H1 (cell line): Measurements from ENCODE around the gene ZIC1. TPM values are rescaled to one million over a fixed set of nuclear protein-coding genes. Genes with fewer than 3 reads are reported as not detected.

ENCODE experiments used
- CTCF ChIA-PET: fragments of 300-600 bp; sonication (Branson Sonifier 250); formaldehyde crosslinking; loops from one replicate; lab custom pipeline; 2021; ENCODE audit not compliant: partially characterized antibody; lab: Charles Lee
- POLR2A ChIA-PET: fragments of 300-600 bp; sonication (Branson Sonifier 250); formaldehyde crosslinking; loops from one replicate; lab custom pipeline; 2021; ENCODE audit warnings: inconsistent platforms; ENCODE audit not compliant: partially characterized antibody; lab: Charles Lee
- DNase-seq, 2 experiments: peaks; one replicate each; pipeline versions ENCODE4 v3.0.0 to v3.0.0-alpha.2; 2010 to 2022; ENCODE audit warnings: low spot score in 2 of 2, low read depth in 1 of 2, mixed read lengths in 1 of 2
- FAIRE-seq: peaks from 2 replicates; lab custom pipeline; 2011; peaks lifted over from hg19 to GRCh38; lab: Jason Lieb, UNC
- H2AFZ ChIP-seq: 2 replicates; pipeline ENCODE4 v1.8.1; 2012; ENCODE audit warnings: low read length, inconsistent platforms
- H2AK5ac ChIP-seq: 2 replicates; pipeline ENCODE4 v1.6.1; 2013; ENCODE audit warnings: low read depth, low read length
- H2BK120ac ChIP-seq: replicated peaks from 2 replicates; pipeline ENCODE3; 2013; ENCODE audit warnings: low read depth, low read length, inconsistent platforms
- H2BK12ac ChIP-seq: 2 replicates; pipeline ENCODE4 v1.6.1; 2013; ENCODE audit warnings: low read depth, low read length
- H2BK15ac ChIP-seq: 2 replicates; pipeline ENCODE4 v1.6.1; 2013; ENCODE audit warnings: low read length
- H2BK20ac ChIP-seq: 2 replicates; pipeline ENCODE4 v1.6.1; 2013; ENCODE audit warnings: low read length
- H2BK5ac ChIP-seq: 2 replicates; pipeline ENCODE4 v1.6.1; 2013; ENCODE audit warnings: low read depth, low read length
- H3K14ac ChIP-seq: 2 replicates; pipeline ENCODE4 v1.6.1; 2013; ENCODE audit warnings: inconsistent platforms; ENCODE audit not compliant: insufficient read length
- H3K18ac ChIP-seq: 2 replicates; pipeline ENCODE4 v1.6.1; 2013; ENCODE audit warnings: low read length; ENCODE audit errors: extremely low read depth
- H3K23ac ChIP-seq: 2 replicates; pipeline ENCODE4 v1.6.1; 2013; ENCODE audit warnings: inconsistent platforms; ENCODE audit not compliant: insufficient read length
- H3K23me2 ChIP-seq: 2 replicates; pipeline ENCODE4 v1.6.1; 2013; ENCODE audit warnings: low read depth, low read length
- H3K27ac ChIP-seq: 2 replicates; pipeline ENCODE4 v1.6.1; 2011; ENCODE audit warnings: low read depth, low read length, inconsistent platforms
- H3K27me3 ChIP-seq, 4 experiments: replicated peaks in 1 of 4; 1 replicate in 1 of 4; 2 replicates in 3 of 4; pipeline versions ENCODE4 v1.6.1 to v1.8.1; 2011 to 2013; ENCODE audit warnings: low read length in 3 of 4, mild to moderate bottlenecking in 3 of 4, inconsistent platforms in 2 of 4, mixed read lengths in 2 of 4, moderate library complexity in 1 of 4; ENCODE audit not compliant: control insufficient read depth in 3 of 4, insufficient read depth in 3 of 4; ENCODE audit errors: extremely low read depth in 1 of 4
- H3K36me3 ChIP-seq, 4 experiments: 2 replicates each; pipeline versions ENCODE4 v1.6.1 to v1.8.1; 2011 to 2013; ENCODE audit warnings: mild to moderate bottlenecking in 4 of 4, low read length in 3 of 4, moderate library complexity in 2 of 4, control low read depth in 1 of 4, inconsistent platforms in 1 of 4; ENCODE audit not compliant: insufficient read depth in 4 of 4, control insufficient read depth in 2 of 4
- H3K4ac ChIP-seq: replicated peaks from 2 replicates; pipeline ENCODE3; 2013; ENCODE audit warnings: low read length, low read depth, mixed read lengths, inconsistent platforms; ENCODE audit not compliant: insufficient read length
- H3K4me1 ChIP-seq, 4 experiments: replicated peaks in 1 of 4; 1 replicate in 1 of 4; 2 replicates in 3 of 4; pipeline versions ENCODE4 v1.6.1 to v1.8.1; 2011 to 2013; ENCODE audit warnings: low read length in 3 of 4, inconsistent platforms in 2 of 4, mixed read lengths in 1 of 4; ENCODE audit not compliant: insufficient read depth in 4 of 4, control insufficient read depth in 3 of 4
- H3K4me2 ChIP-seq, 2 experiments: 2 replicates each; pipeline versions ENCODE4 v1.6.1 to v1.8.1; 2011 to 2013; ENCODE audit warnings: low read depth in 2 of 2, low read length in 2 of 2, control low read depth in 1 of 2, inconsistent platforms in 1 of 2, mild to moderate bottlenecking in 1 of 2; ENCODE audit not compliant: insufficient read depth in 1 of 2
- H3K4me3 ChIP-seq, 4 experiments: fragments of 200-600, 300-600 bp in 1 of 4; sonication (generic), shearing (Covaris generic), sonication (Bioruptor Twin) in 1 of 4; 2 replicates each; pipeline versions ENCODE4 v1.5.1 to v1.8.1; 2011 to 2016; ENCODE audit warnings: low read length in 4 of 4, low read depth in 3 of 4, control low read depth in 2 of 4, inconsistent platforms in 2 of 4, mild to moderate bottlenecking in 2 of 4, mixed read lengths in 1 of 4, moderate library complexity in 1 of 4; ENCODE audit not compliant: insufficient read depth in 2 of 4; ENCODE audit errors: extremely low read depth in 1 of 4
- H3K56ac ChIP-seq: replicated peaks from 2 replicates; pipeline ENCODE3; 2013; ENCODE audit warnings: low read depth, mild to moderate bottlenecking, mixed read lengths, low read length, inconsistent platforms; ENCODE audit not compliant: insufficient read length
- H3K79me1 ChIP-seq: 2 replicates; pipeline ENCODE4 v1.6.1; 2013; ENCODE audit warnings: low read depth, low read length, control low read depth
- H3K79me2 ChIP-seq, 2 experiments: 2 replicates each; pipeline versions ENCODE4 v1.6.1 to v1.8.1; 2012 to 2013; ENCODE audit warnings: low read length in 2 of 2, mild to moderate bottlenecking in 2 of 2, inconsistent platforms in 1 of 2; ENCODE audit not compliant: insufficient read depth in 2 of 2, control insufficient read depth in 1 of 2
- H3K9ac ChIP-seq, 4 experiments: replicated peaks in 1 of 4; 1 replicate in 1 of 4; 2 replicates in 3 of 4; pipeline versions ENCODE4 v1.6.1 to v1.8.1; 2011 to 2013; ENCODE audit warnings: low read depth in 3 of 4, low read length in 3 of 4, control low read depth in 2 of 4, mild to moderate bottlenecking in 2 of 4, moderate library complexity in 2 of 4, inconsistent platforms in 1 of 4; ENCODE audit errors: extremely low read depth in 1 of 4
- H3K9me3 ChIP-seq, 2 experiments: 2 replicates each; pipeline versions ENCODE4 v1.6.1 to v1.8.1; 2012 to 2013; ENCODE audit warnings: mild to moderate bottlenecking in 2 of 2, moderate library complexity in 2 of 2, control low read depth in 1 of 2, inconsistent platforms in 1 of 2, low read depth in 1 of 2, low read length in 1 of 2, mixed read lengths in 1 of 2; ENCODE audit not compliant: insufficient read depth in 2 of 2
- H4K20me1 ChIP-seq, 2 experiments: replicated peaks in 1 of 2; 2 replicates each; pipeline versions ENCODE3 to v1.8.1; 2011 to 2013; ENCODE audit warnings: inconsistent platforms in 2 of 2, low read length in 2 of 2, mild to moderate bottlenecking in 1 of 2; ENCODE audit not compliant: insufficient read depth in 2 of 2, control insufficient read depth in 1 of 2
- H4K5ac ChIP-seq: 2 replicates; pipeline ENCODE4 v1.6.1; 2013; ENCODE audit warnings: low read length, low read depth, mixed read lengths, inconsistent platforms; ENCODE audit not compliant: insufficient read length
- H4K8ac ChIP-seq: 2 replicates; pipeline ENCODE4 v1.8.0; 2013; ENCODE audit warnings: mild to moderate bottlenecking, moderate library complexity, low read length, inconsistent platforms; ENCODE audit not compliant: insufficient read depth; ENCODE audit errors: extremely low read depth
- H4K91ac ChIP-seq: replicated peaks from 2 replicates; pipeline ENCODE3; 2013; ENCODE audit warnings: low read length, mixed read lengths, inconsistent platforms; ENCODE audit not compliant: insufficient read length
- CHD1 ChIP-seq: IDR thresholded peaks from 2 replicates; pipeline ENCODE4 v1.6.1; 2012; ENCODE audit warnings: low read depth, low read length, improper control_type of control experiment
- KDM5A ChIP-seq: fragments of 200-600 bp; IDR thresholded peaks from 2 replicates; pipeline ENCODE4 v1.7.1; 2012; ENCODE audit warnings: mild to moderate bottlenecking, low read length, inconsistent platforms, mixed read lengths
- MAFK ChIP-seq: IDR thresholded peaks from 2 replicates; pipeline ENCODE4 v1.6.1; 2012; ENCODE audit warnings: low read depth, mild to moderate bottlenecking, improper control_type of control experiment, low read length
- PHF8 ChIP-seq: fragments of 200-600 bp; sonication (generic); conservative IDR thresholded peaks from 2 replicates; pipeline ENCODE4 v1.7.1; 2012; ENCODE audit warnings: low read depth, mild to moderate bottlenecking, inconsistent platforms, low read length, moderate library complexity
- POLR2A ChIP-seq, 2 experiments: IDR thresholded peaks; 1 replicate in 1 of 2; 2 replicates in 1 of 2; pipeline ENCODE4 v1.6.1; 2011; ENCODE audit warnings: low read depth in 2 of 2, low read length in 2 of 2, mild to moderate bottlenecking in 2 of 2; ENCODE audit errors: control extremely low read depth in 1 of 2
- SAP30 ChIP-seq: fragments of 300-600 bp; sonication (generic); IDR thresholded peaks from 2 replicates; pipeline ENCODE4 v1.7.1; 2012; ENCODE audit warnings: low read length, moderate library complexity, mild to moderate bottlenecking, inconsistent platforms; ENCODE audit not compliant: insufficient read depth, insufficient replicate concordance
- SUZ12 ChIP-seq: fragments of 200-600 bp; sonication (generic); IDR thresholded peaks from 2 replicates; pipeline ENCODE4 v1.6.1; 2012; ENCODE audit warnings: mild to moderate bottlenecking, inconsistent platforms, low read length, moderate library complexity, mixed read lengths
- TEAD4 ChIP-seq: IDR thresholded peaks from 2 replicates; pipeline ENCODE4 v1.6.1; 2012; ENCODE audit warnings: low read depth, low read length, inconsistent platforms, mixed read lengths
- WGBS, 2 experiments: shearing (Covaris generic) in 1 of 2; methylation state at CpG; one replicate each; pipeline versions ENCODE4 v1.1.6 to v1.1.7; 2013 to 2015; ENCODE audit warnings: low lambda C conversion rate in 2 of 2, mixed read lengths in 2 of 2, inconsistent platforms in 1 of 2, low coverage in 1 of 2, missing lambda C conversion rate in 1 of 2; ENCODE audit not compliant: insufficient replicate concordance in 2 of 2, insufficient coverage in 1 of 2, insufficient read length in 1 of 2; ENCODE audit errors: extremely low coverage in 1 of 2, missing lambda C conversion rate in 1 of 2; 5-methylcytosine and 5-hydroxymethylcytosine counted together
- polyA plus RNA-seq, 7 experiments: library from polyadenylated mRNA; depleted of rRNA in 3 of 7; stranded (reverse) in 5 of 7; unstranded in 2 of 7; fragments of >200 nt in 5 of 7; fragments of 200-250 nt in 2 of 7; gene quantifications; 1 replicate in 5 of 7; 2 replicates in 1 of 7; 4 replicates in 1 of 7; pipeline versions ENCODE4 v1.2.1 to v1.2.3, GENCODE V29; 2011 to 2013; ENCODE audit warnings: missing spikeins in 2 of 7, mixed read lengths in 2 of 7
- total RNA-seq: library from RNA; stranded (reverse); fragmentation: NEBNext Ultra II Directional; extraction: Animal tissue kit (Norgen Biotek cat#: 25700); gene quantifications from 2 replicates; pipeline ENCODE4 v1.2.1, GENCODE V29; 2021

The ZIC1 gene
- total and polyA plus RNA-seq, 2 of the 8 experiments (the other 6 are each of a cell fraction or from before 2014, with no cell fraction given): 0.80 to 2.2 TPM

DNA sequence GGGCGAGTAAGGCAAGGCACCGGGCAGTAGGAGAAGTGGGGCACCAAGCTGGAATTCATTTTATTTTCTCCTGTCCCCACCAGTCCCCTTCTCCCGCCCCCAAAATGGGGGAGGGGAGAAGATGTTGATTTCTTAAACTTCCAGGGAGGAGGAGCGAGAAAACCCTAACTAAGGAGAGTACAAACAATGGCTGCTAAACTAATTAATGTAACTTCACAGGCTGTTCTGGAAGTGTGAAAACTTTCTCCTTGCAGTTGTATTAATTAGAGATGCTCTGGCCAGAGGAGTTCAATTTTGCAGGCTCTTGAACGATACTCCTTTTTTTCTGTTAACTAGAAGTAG lies 14.3 kb upstream of the ZIC1 start:
- DNase-seq: no peak
- H3K14ac ChIP-seq: no peak overlapping the region
- H2BK12ac ChIP-seq: peak overlapping the region; percentile 92
- TF ChIP-seq PHF8 (no peak), KDM5A (no peak), POLR2A (IDR thresholded peaks at IDR 0.05; ENCODE audit: control extremely low read depth in 1 of 2, low read depth in 2 of 2, low read length in 2 of 2) (no peak), TEAD4 (no peak), MAFK (no peak), SUZ12 (peak; percentile 18; the same call in 1 of the 2 replicates), CHD1 (no peak), SAP30 (no peak)
- no peak overlapping the region for H2BK5ac ChIP-seq
- H3K9me3 ChIP-seq: peaks cover 0 to 4% of the 10 kb centered on the region in 2 experiments; a peak in 1 of 4 replicates
- peaks cover 0 to 12% of the 10 kb centered on the region in 2 experiments for H4K20me1 ChIP-seq
- H3K79me2 ChIP-seq: no peaks in the 10 kb centered on the region
- 6% methylated on average over 5 of the region's 5 CpGs; no CpG with 5 or more reads in 1 of the 2 experiments for WGBS, 2 experiments
- H2AK5ac ChIP-seq: no peak overlapping the region; the same call in 1 of the 2 replicates
- peaks cover 7 to 51% (median 20%) of the 10 kb centered on the region in 4 experiments for H3K4me1 ChIP-seq
- no peak overlapping the region for H3K56ac ChIP-seq
- H4K8ac ChIP-seq: no peak overlapping the region
- H3K27ac ChIP-seq: no peak overlapping the region
- H2BK120ac ChIP-seq: no peak overlapping the region
- no peak for FAIRE-seq
- peak overlapping the region in 2 of 4 experiments; percentile 30 to 68; a peak in 5 of 8 replicates for H3K4me3 ChIP-seq
- H3K27me3 ChIP-seq: peaks cover 60 to 96% (median 89%) of the 10 kb centered on the region in 4 experiments
- H3K4me2 ChIP-seq: peak overlapping the region; percentile 93 to 95; a peak in 2 of 4 replicates
- H4K5ac ChIP-seq: no peak overlapping the region
- H2BK20ac ChIP-seq: 0 out of 2 replicates have a peak overlapping the region, but pooled peaks have one; percentile 1
- peaks cover 0 to 4% (median 0%) of the 10 kb centered on the region in 4 experiments; a peak in 2 of 8 replicates for H3K36me3 ChIP-seq
- ChIA-PET POLR2A (interaction anchor here (0.7 to 2.4 kb wide), 7 partner anchors 10 to 24 kb away, joined by 3 to 26 read pairs (median 6); no protein-coding TSS in a partner anchor), CTCF (interaction anchor here (0.6 to 27.3 kb wide), 9 partner anchors 10 to 222 kb away, joined by 3 to 485 read pairs (median 32); no protein-coding TSS in a partner anchor)
- no peak overlapping the region for H3K9ac ChIP-seq
- H2BK15ac ChIP-seq: no peak overlapping the region
- no peak overlapping the region for H2AFZ ChIP-seq
- H3K4ac ChIP-seq: no peak overlapping the region
- no peak overlapping the region for H3K23ac ChIP-seq
- H4K91ac ChIP-seq: no peak overlapping the region
- H3K18ac ChIP-seq: no peak overlapping the region
- H3K79me1 ChIP-seq: no peaks in the 10 kb centered on the region; the same call in 1 of the 2 replicates
- H3K23me2 ChIP-seq: peaks cover 25% of the 10 kb centered on the region
